ENCODE results near the gene SULT1C2.
A peak's percentile ranks its signal among the peaks of the same experiment; 100 is the strongest.
"Not testable (repeated sequence)": the region's sequence is repeated elsewhere in the genome, so short reads cannot be mapped to it uniquely, and the experiment has no call there.

Gene SULT1C2

GRCh38 chr2:108278631-108279030 lies 10.1 kb upstream of the SULT1C2 start:
- TF ChIP-seq CTCF (IDR thresholded peaks at IDR 0.05): no peak
- H3K4me1 Mint-ChIP-seq: peaks cover 23% of the 10 kb centered on the region
- H3K36me3 Mint-ChIP-seq (ENCODE audit: low read depth): peaks cover 9% of the 10 kb centered on the region
- peaks cover 29% of the 10 kb centered on the region for H3K9me3 Mint-ChIP-seq
- no peak overlapping the region for H3K4me3 Mint-ChIP-seq
- peaks cover 9% of the 10 kb centered on the region for H3K27me3 Mint-ChIP-seq (ENCODE audit: low read depth, poor library complexity)
- H3K27ac Mint-ChIP-seq: no peak overlapping the region
- no peak for DNase-seq

- Mint-ChIP-seq H3K4me1 (peaks cover 23% of the 10 kb centered on the region), H3K27me3 (ENCODE audit: low read depth, poor library complexity) (peaks cover 7% of the 10 kb centered on the region), H3K4me3 (no peak overlapping the region), H3K9me3 (peaks cover 36% of the 10 kb centered on the region), H3K27ac (peak overlapping the region; percentile 88), H3K36me3 (ENCODE audit: low read depth) (peaks cover 12% of the 10 kb centered on the region)
- TF ChIP-seq CTCF (IDR thresholded peaks at IDR 0.05): no peak
- no peak for DNase-seq
Measured at GRCh38 chr2:108279468-108279867, 9.2 kb upstream of the SULT1C2 start.

- H3K27me3 Mint-ChIP-seq (ENCODE audit: low read depth, poor library complexity): peaks cover 7% of the 10 kb centered on the region
- DNase-seq: no peak
- TF ChIP-seq CTCF (IDR thresholded peaks at IDR 0.05): no peak
- no peak overlapping the region for H3K4me3 Mint-ChIP-seq
- H3K9me3 Mint-ChIP-seq: peaks cover 37% of the 10 kb centered on the region
- peak overlapping the region; percentile 41 for H3K27ac Mint-ChIP-seq
- peaks cover 32% of the 10 kb centered on the region for H3K4me1 Mint-ChIP-seq
- H3K36me3 Mint-ChIP-seq (ENCODE audit: low read depth): peaks cover 22% of the 10 kb centered on the region
Measured at GRCh38 chr2:108280466-108280865, 8.2 kb upstream of the SULT1C2 start.

DNA sequence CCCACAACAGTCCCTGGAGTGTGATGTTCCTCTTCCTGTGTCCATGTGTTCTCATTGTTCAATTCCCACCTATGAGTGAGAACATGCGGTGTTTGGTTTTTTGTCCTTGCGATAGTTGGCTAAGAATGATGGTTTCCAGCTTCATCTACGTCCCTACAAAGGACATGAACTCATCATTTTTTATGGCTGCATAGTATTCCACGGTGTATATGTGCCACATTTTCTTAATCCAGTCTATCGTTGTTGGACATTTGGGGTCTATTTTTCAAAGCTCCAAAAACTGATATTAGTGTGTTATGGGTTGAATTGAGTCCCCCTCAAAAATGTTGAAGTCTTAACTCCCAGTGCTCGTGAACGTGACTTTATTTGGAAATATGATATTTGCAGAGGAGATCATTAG lies 4.1 kb upstream of the SULT1C2 start:
- not testable (repeated sequence) for H3K4me3 Mint-ChIP-seq; H3K27me3 Mint-ChIP-seq (ENCODE audit: low read depth, poor library complexity); DNase-seq; H3K27ac Mint-ChIP-seq
- Mint-ChIP-seq H3K9me3 (peaks cover 29% of the 10 kb centered on the region), H3K4me1 (peaks cover 63% of the 10 kb centered on the region), H3K36me3 (ENCODE audit: low read depth) (peaks cover 18% of the 10 kb centered on the region)

DNA sequence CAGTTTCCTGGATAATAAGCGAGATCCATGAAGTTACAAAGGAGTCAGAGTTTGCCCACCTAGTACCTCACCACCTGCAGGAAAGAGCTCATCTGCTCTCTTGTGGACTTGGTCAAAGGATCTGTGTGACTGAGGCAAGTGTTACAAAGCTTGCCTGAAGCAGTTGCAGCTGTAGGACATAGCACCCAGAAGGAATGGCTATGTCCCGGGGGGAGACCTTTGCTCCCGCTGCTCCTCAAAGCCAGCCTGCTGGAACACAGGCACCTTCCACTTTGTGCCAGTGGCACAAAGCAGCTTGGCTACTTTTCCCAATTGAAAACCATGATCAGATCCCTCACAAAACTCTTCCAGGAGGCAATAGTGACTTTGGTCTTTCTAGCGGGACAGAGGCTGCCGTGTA lies 3.1 kb upstream of the SULT1C2 start:
- no peak overlapping the region for H3K4me3 Mint-ChIP-seq
- H3K9me3 Mint-ChIP-seq: peaks cover 29% of the 10 kb centered on the region
- H3K36me3 Mint-ChIP-seq (ENCODE audit: low read depth): peaks cover 18% of the 10 kb centered on the region
- no peak for TF ChIP-seq CTCF (IDR thresholded peaks at IDR 0.05)
- H3K27me3 Mint-ChIP-seq (ENCODE audit: low read depth, poor library complexity): peaks cover 3% of the 10 kb centered on the region
- H3K4me1 Mint-ChIP-seq: peaks cover 62% of the 10 kb centered on the region
- DNase-seq: no peak
- no peak overlapping the region for H3K27ac Mint-ChIP-seq

DNA sequence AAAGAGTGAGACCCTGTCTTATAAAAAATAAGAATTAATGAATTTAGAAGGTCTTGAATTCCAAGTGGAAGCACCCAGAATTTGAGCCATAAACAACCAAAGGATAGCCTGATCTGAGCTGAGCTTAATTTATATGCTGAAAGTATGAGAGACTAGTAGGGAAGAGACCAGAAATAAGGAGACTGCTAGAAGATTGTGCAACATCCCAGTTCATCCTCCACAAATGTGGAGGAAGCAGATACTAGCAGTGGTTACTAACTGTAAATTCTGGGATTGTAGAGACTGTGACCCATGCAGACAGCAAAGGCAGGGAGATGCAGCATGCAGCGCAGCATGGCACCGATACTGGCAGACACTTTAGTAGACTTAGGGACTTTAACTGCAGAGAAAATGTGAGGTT lies 1.5 kb upstream of the SULT1C2 start:
- H3K27me3 Mint-ChIP-seq (ENCODE audit: low read depth, poor library complexity): peaks cover 9% of the 10 kb centered on the region
- peak overlapping the region; percentile 75 for H3K4me3 Mint-ChIP-seq
- H3K27ac Mint-ChIP-seq: peak overlapping the region; percentile 98
- peaks cover 35% of the 10 kb centered on the region for H3K9me3 Mint-ChIP-seq
- TF ChIP-seq CTCF (IDR thresholded peaks at IDR 0.05): no peak
- H3K36me3 Mint-ChIP-seq (ENCODE audit: low read depth): peaks cover 32% of the 10 kb centered on the region
- no peak for DNase-seq
- H3K4me1 Mint-ChIP-seq: peaks cover 66% of the 10 kb centered on the region

Data from nephron progenitor cell (in vitro differentiated cells).